IMR-90 (cell line): Measurements from ENCODE around the gene ZNF217.
"Not testable (repeated sequence)": the region's sequence is repeated elsewhere in the genome, so short reads cannot be mapped to it uniquely, and the experiment has no call there.

Source experiments
- BHLHE40 ChIP-seq: fragments of 150-350 bp; IDR thresholded peaks from 2 replicates; pipeline ENCODE4 v1.6.1; 2016; ENCODE audit warnings: mild to moderate bottlenecking, low read depth, low read length
- CEBPB ChIP-seq: IDR thresholded peaks from 2 replicates; pipeline ENCODE4 v1.6.1; 2012; ENCODE audit warnings: low read depth, low read length, improper control_type of control experiment
- CHD1 ChIP-seq: IDR thresholded peaks from 2 replicates; pipeline ENCODE4 v1.6.1; 2012; ENCODE audit warnings: low read depth, low read length, improper control_type of control experiment
- MAZ ChIP-seq: IDR thresholded peaks from 2 replicates; pipeline ENCODE4 v1.6.1; 2012; ENCODE audit warnings: low read depth, mild to moderate bottlenecking, low read length, improper control_type of control experiment, moderate library complexity, borderline replicate concordance
- MXI1 ChIP-seq: IDR thresholded peaks from 2 replicates; pipeline ENCODE4 v1.6.1; 2012; ENCODE audit warnings: low read depth, mild to moderate bottlenecking, low read length, moderate library complexity, borderline replicate concordance
- NFE2L2 ChIP-seq: fragments of 150-350 bp; IDR thresholded peaks from 2 replicates; pipeline ENCODE4 v1.6.1; 2016; ENCODE audit warnings: low read depth, mild to moderate bottlenecking, low read length
- POLR2A ChIP-seq: IDR thresholded peaks from 2 replicates; pipeline ENCODE4 v1.6.1; 2012; ENCODE audit warnings: mild to moderate bottlenecking, low read depth, low read length
- RAD21 ChIP-seq: IDR thresholded peaks from 2 replicates; pipeline ENCODE4 v1.6.1; 2012; ENCODE audit warnings: low read length, improper control_type of control experiment
- SMC3 ChIP-seq: fragments of 150-350 bp; IDR thresholded peaks from 2 replicates; pipeline ENCODE4 v1.6.1; 2016; ENCODE audit warnings: low read depth, mild to moderate bottlenecking, antibody characterized with exemption, low read length, moderate library complexity
- USF2 ChIP-seq: fragments of 150-350 bp; IDR thresholded peaks from 2 replicates; pipeline ENCODE4 v1.6.1; 2017; ENCODE audit warnings: mild to moderate bottlenecking, antibody characterized with exemption, low read length, low read depth
- TF ChIP-seq, protein P1 (sequence below): conservative IDR thresholded peaks from 2 replicates; pipeline ENCODE4 v1.5.1; 2012; ENCODE audit warnings: mild to moderate bottlenecking, low read depth, low read length, improper control_type of control experiment

- TF ChIP-seq, protein P1, sequence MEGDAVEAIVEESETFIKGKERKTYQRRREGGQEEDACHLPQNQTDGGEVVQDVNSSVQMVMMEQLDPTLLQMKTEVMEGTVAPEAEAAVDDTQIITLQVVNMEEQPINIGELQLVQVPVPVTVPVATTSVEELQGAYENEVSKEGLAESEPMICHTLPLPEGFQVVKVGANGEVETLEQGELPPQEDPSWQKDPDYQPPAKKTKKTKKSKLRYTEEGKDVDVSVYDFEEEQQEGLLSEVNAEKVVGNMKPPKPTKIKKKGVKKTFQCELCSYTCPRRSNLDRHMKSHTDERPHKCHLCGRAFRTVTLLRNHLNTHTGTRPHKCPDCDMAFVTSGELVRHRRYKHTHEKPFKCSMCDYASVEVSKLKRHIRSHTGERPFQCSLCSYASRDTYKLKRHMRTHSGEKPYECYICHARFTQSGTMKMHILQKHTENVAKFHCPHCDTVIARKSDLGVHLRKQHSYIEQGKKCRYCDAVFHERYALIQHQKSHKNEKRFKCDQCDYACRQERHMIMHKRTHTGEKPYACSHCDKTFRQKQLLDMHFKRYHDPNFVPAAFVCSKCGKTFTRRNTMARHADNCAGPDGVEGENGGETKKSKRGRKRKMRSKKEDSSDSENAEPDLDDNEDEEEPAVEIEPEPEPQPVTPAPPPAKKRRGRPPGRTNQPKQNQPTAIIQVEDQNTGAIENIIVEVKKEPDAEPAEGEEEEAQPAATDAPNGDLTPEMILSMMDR = not testable (repeated sequence)
- not testable (repeated sequence) for TF ChIP-seq NFE2L2, CHD1, POLR2A, RAD21, SMC3, MXI1, MAZ, BHLHE40, USF2
- 0 out of 2 replicates have a peak, but pooled peaks have one; percentile 16 for TF ChIP-seq CEBPB
Measured at GRCh38 chr20:53596189-53597001, 2.8 kb upstream of the ZNF217 start.
